ENCODE results near the gene DRAXIN.
A peak's percentile ranks its signal among the peaks of the same experiment; 100 is the strongest.

DRAXIN gene, protein sequence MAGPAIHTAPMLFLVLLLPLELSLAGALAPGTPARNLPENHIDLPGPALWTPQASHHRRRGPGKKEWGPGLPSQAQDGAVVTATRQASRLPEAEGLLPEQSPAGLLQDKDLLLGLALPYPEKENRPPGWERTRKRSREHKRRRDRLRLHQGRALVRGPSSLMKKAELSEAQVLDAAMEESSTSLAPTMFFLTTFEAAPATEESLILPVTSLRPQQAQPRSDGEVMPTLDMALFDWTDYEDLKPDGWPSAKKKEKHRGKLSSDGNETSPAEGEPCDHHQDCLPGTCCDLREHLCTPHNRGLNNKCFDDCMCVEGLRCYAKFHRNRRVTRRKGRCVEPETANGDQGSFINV

DNA sequence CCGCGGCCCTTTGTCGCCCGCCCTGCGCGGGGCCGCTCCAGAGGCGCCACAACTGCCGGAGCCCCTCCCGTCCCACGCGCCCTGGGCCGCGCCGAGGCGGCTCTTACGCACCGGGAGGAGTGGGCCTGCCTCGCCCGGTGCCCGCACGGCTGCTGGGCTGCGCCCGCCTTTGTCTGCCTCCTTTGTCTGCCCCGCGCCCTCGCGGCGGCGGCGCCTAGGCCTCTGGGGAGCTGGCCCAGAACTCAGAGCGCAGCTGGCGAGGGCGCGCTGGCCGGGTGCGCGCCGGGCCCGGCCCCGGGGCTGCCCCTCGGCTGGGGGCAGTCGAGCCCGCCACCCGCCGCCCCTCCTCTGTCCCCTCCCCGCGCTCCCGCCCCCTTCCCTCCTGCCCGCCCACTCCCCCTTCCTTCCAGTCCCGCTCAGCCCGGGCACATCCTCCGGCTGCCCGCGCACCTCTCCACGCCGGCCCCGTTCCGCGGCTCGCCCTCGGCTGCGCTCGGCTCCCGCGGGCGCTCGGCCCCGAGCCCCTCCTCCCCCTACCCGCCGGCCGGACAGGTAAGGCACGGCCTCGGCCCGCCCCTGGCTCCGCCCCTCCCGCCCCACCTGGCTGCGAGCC is at the start of gene DRAXIN:
Gene DRAXIN, plus strand, starts transcription at position 409 of the 613 bp plus-strand sequence. CDS start 14,549 bp downstream, outside the sequence.
- DNase-seq, result no peak

DNA sequence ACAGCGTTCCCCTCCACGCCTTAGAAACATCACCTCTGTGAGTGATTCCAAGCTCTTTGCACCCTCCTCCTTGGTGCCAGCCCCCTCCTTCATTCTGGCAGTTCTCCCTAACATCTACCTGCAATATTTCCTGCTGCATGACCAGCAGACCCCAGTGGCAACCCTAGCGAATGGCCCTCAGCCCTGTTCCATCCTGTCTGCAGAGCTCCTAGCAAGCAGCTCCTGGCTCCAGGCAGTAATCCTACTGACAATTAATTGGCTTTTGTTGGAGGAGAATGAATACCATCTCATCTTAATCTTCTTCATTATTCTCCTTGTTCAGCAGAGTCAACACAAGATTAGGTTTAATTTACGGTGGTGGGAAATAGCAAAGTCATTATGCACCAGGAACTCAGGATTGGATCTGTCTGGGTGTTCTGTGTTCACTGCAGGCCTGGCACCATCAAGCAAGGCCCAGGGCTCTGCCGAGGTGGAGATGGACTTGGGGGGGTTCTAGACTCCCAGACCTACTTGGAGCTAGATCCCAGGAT is 49.7 kb upstream of the DRAXIN start:
- DNase-seq, result no peak

DNA sequence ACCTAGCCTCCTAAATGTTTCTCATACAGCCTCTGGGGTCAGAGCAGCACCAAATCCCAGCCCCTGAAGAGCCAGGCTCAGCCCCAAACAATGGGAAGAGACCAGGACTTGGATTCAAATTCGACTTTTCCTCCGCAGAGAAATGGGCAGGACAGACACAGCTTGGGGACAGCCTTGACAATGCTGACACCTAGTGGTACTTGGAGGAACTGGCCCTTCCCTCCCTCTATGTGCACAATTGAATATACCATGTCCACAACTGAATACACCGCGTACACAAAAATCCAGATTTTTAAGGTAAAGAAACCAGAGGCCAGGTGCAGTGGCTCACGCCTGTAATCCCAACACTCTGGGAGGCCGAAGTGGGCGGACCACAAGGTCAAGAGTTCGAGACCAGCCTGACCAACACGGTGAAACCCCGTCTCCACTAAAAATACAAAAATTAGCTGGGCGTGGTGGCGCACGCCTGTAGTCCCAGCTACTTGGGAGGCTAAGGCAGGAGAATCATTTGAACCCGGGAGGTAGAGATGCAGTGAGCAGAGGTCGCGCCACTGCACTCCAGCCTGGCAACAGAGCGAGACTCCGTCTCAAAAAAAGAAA is 49.0 kb upstream of the DRAXIN start:
- peak; percentile 34 for DNase-seq

DNA sequence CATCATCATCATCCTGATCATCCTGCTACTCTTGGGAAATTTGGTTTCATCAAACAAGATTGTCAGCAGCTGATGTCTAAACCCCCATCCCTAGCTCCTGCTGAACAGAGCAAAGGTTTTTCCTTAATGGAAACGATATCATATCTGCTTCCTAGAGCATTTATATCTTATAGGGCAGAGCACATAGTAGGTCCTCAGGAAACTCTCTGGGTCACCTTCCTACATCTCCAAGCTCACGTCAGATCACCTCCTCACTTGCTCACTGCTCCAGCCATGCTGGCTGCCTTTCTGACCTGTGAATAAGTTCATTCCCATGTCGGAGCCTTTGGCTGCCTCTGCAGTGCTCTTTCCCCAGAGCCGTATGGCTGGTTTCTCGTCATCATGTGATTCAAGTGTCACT is 47.7 kb upstream of the DRAXIN start:
- no peak for DNase-seq

DNA sequence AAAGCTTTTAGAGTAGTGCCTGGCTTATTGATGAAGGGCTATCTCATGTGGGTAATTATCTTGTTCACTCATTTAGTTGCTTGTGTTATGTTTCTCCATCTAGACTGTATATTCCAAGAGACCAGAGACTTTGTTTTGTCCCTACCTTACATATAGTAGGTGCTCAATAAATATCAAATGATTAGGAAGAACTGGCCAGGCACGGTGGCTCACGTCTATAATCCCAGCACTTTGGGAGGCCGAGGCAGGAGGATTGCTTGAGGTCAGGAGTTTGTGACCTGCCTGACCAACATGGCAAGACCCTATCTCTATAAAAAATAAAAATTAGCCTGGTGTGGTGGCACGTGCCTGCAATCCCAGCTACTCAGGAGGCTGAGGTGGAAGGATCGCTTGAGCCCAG is 46.2 kb upstream of the DRAXIN start:
- DNase-seq, result no peak

DNA sequence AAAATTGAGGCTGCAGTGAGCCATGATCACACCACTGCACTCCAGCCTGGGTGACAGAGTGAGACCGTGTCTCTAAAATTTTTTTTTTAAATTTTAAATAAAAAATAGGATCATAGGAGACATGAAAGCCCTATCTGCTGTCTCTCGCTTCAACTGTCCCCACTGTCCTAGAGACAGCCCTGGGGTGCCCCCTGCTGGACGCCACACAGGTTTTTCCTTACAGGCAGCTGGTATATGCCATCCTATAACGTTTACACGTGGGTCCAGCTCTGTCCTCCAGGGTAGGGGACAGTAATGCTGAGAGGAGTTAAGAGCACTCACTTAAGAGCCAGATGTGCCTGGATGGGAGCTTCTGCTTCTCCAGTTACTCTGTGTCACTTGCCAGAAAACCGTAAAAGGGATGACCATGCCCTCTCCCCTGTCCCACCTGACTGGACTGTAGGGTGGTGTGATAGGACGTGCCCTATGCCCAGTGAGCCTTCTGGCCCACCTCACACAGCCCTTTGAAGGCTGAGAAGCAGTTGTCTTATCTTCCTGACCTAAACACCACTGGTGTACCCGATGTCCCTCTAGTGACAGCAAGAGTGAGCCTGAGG is 45.7 kb upstream of the DRAXIN start:
- peak; percentile 40 for DNase-seq

DNA sequence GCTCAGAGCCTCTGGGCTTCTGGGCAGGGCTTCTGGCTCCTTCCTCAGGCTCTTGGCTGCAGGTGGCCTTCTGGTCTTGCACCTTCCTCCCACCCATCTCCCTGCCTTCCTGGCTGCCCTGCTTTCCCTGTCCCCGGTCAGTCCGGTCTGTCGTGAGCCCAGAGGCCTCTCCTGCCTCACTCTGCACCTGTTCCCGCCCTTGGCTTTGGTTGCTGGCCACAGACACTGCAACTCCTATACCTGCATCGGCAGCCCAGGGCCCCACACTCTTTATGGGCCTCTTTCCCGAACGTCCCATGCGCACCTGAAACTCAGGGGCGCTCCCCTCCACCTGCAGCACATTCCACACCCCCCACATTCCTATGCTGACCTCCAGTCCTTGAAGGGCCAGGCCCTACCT is 45.2 kb upstream of the DRAXIN start:
- no peak for DNase-seq

DNA sequence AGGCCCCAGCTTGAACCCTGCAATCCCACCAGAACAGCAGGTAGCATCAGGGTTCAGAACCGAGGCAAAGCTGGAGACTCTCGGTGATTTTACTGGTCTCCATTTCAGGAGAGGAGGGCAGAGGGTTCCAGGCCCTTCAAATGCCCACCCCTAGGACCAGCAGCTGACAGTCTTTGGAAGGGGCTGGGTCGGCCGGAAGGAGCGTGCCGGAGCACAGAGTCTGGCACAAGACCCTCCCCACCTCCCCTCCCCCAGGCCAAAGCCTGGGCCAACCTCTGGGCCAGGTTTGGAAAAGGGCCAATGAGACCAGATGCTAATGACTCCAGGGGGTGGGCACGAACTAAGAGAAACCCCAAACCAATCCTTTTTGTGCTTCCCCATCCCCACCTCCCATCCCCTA is 44.2 kb upstream of the DRAXIN start:
- no peak for DNase-seq

DNA sequence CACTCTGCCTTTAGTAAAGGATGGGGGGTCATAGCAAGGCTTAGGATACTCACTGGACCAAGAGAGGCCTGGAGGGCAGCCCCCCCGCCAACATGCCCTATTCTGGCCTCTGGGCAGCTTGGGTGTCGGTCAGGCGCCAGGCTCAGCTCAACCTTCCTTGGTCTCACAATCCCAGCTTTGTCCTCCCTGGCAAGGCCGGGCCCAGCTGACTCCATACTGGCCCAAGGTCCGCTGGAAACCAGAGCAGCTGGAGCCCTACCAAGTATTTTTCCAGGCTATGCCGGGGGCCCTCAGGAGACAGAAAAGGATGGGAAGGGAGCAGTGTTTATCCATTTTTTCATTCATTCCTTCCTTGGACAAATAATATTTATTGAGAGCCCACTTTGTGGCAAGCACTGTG is 43.5 kb upstream of the DRAXIN start:
- no peak for DNase-seq

DNA sequence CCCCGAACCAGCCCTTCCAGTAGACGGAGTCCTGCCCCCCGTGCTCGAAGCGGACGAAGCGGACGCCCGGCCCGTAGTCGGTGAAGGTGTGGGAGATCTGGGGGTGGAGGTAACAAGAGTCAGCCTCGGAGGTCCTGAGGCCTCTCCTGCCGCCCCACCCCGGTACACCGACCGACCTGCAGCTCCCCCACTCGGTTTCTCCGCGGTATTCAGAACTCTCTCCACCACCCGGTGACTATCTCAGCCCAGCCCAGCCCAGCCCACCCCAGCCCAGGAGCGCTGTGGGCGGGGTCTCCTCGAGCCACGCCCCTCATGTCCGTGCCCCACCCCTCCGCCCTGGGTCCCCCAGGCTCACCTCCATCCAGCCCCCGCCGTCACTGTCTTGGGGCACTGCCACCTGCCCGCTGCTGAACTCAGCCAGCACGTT is 42.8 kb upstream of the DRAXIN start:
- DNase-seq, result no peak

DNA sequence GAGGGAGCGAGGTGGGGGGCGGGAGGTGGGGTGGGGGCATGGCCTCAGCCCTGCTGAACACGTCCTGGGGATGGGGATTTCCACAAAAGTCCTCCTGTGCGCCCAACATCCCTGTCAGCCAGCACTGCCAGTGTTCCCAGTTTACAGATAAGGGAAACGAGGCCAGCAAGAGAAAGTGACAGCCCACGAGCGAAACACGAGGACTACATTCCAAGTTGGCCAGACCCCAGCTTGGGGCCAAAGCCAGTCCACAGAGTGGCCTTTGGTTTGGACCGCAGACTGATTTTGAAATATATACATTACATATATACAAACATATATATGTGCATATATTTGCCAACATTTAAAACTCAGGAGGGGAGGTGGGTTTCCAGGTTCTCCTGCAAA is 42.3 kb upstream of the DRAXIN start:
- no peak for DNase-seq

DNA sequence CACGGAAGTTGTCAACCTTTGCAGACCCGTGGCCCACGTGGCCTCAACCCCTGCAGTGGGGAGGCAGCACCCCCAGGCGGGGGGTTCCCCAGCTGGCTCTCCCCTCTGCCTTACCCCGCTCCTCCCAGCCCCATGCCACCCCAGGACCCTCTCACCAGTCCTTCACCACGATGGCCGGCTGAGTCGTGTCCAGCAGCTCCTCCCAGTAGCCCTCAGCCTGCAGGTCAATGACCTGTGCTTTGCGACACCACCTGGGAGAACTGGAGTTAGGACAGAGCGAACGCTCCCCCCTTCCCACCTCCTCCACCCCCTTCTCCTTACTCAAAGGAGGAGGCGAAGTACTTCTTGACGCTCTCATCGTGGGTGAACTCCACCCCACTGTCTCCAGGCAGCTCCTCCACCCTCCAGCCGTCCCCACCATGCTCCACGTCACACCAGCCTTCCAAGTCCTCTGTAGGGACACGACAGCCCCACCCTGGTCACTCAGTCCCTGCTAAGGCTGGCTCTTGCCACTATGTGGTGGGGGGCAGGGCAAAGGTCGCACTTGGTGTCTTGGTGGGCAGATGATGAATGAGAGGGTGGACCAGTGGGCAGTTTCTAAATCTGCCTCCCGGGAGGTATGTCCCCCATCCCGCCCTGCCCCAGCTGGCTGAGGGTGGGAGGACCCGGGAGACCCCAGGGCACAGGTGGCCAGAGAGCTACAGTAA is 41.7 kb upstream of the DRAXIN start:
- no peak for DNase-seq

DNA sequence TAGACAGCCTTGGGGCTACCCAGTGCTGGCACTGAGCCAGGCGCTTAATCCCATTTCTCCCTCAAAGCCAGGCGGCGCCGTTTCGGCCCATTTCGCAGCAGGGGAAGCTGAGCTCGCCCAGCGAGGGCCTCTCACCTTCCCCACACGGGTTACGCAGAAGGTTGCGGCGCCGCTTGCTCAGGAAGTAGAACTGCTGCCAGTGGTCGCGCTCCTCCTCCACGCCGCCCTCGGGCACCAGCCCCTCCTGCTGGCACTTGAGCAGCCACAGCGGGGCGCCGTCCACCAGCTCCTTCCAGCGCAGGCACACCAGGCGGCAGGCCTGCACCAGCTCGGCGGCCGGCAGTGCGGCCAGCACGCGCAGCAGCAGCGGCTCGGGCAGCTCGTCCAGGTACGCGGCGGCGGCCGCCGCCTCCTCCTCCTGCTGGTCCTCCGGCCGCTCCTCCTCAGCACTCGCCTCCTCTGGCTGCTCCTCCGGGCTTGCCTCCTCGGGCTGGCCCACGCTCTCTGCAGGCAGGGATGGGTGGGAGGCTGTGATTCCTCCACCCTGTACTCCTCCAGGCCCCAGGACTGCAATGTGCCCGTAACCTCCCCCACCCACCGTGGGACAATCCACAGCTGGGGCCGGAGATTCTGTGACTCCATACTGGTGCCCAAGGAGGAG is 41.0 kb upstream of the DRAXIN start:
- DNase-seq, result peak; percentile 27

DNA sequence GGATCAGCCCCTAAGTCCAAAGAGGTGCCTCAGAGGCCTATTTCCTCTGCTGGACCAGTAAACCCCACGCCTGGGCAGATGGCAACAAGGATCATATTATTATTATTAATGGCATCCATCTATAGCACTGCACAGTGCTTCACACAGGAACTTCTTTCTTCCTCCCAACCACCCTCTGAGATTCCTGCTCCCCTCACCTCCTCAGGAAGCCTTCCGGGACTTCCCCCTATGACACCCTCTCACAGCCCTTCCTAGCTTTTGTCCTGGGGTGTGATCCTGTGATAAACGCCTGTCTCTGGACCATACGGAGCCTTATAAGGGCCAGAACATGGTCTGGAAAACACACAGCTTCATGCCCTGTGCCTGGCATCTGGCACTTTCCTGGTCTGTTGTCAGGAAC is 40.5 kb upstream of the DRAXIN start:
- DNase-seq, result no peak

DNA sequence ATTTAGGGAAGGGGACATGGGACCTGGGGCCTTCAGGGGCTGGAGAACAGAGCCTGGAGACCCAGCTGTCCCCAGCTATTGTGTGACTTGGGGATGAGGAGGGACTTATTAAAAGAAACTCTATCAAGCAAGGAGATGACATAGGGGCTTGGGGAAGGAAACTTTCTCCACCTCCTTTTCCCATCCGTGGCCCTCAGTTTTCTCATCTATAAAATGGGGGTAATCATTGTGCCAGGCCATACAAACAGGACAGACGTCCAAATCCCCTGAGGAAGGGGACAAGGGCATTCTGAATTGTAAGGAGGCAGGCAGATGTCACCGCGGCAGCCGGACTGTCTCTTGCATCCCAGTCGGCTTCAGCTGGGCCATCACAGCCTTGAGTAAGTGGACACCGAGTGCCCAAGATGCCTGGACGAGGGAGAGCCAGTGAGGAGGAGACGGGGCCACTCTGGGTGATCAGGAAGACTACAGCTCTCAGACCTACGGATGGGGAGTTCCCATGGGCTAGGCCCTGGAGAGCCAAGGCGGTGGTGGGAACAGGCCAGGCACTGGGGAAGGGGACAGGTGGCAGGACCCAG is 39.2 kb upstream of the DRAXIN start:
- no peak for DNase-seq

DNA sequence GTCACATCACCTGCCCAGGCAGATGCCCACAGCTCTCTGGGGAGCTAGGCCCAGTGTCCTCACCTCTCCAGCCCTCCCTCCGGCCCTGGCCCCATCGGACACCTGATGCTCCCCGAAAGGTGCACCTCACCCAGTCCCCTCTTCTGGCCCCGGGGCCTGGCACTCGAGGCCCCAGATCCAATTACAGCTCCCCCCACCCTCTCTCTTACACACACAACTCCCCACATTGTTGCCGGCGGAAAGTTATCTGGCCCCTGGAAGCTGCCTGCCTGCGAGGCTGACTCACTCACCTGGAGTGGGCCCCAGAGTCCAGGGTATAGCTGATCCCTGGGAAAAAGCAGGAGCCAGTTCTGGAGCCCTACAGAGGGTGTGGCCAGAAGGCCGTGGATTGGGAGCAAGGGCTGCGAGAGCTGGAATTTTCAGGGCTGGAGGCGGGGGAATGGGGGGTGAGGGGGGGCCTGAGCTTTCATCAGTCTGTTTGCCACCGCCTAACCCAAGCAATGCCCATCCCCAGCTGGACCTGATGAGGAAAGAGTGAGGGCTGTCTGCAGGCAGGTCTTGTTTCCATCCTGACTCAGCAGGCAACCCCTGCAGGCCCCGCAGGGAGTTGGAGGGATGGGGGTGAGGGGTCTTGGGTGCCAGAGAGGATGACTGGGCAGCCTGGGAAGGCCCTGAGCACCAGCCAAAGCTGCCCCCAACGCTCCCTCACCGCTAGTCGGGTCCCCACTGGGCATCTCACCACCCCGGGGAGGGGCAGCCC is 38.2 kb upstream of the DRAXIN start:
- DNase-seq, result no peak

DNA sequence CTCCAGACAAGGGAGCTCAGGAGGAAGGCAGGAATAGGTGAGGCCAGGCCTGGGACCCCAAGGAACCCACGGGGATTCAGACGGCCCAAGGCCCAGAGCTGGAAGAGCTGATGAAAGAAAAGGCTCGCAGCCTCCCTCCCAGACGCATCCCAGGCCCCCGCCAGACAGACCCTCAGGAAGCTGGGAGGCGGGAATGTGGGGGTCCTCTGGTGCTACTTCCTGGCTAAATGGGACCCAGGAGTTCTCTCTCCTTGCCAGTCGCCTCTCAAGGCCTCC is 37.7 kb upstream of the DRAXIN start:
- DNase-seq, result no peak

DNA sequence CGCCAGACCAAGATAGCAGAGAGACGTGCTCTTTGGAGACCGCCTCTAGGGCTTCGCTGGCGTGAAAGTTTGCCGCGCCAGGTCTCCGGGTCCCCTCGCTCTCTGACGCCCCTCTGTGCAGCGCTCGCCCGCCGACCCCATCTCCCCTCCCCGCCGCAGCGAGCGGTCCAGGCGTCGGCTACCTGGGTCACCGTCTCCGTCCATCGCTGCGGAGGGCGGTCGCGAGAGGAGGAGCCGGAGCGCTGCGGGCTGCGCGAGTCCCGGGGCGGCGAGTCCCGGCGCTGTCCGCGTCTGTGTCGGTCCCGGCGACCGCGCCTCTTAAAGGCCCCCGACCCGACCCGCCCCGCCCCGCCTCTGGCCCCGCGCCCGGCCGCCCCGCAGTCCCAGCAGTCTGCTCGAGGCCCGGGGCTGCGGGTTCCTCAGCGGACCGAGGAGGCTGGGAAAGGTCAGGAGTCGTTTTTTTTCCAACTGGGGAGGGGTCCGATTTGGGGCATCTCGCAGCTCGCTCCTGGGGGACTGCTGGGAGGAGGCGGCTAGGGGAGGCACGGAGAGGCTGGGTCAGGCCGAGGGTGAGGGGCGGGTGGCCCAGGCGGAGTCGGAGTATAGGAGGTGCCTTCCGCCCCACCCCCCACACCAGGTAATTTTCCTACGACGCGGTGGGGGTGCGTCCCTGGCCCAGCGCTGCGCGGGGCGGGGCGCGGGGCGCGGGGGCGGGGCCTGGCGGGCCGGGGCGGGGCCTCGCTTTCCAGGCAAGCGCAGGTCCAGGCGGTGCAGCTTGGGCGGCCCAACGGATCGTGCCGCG is 37.2 kb upstream of the DRAXIN start, which contains the start of the genes FBXO2 and FBXO44:
Gene FBXO2, minus strand, starts transcription at position 293 of the 802 bp plus-strand sequence. Its CDS starts 89 bp downstream, at position 204.
Gene FBXO44, plus strand, starts transcription at position 741 of the 802 bp plus-strand sequence. CDS start 959 bp downstream, outside the sequence.
- no peak for DNase-seq

DNA sequence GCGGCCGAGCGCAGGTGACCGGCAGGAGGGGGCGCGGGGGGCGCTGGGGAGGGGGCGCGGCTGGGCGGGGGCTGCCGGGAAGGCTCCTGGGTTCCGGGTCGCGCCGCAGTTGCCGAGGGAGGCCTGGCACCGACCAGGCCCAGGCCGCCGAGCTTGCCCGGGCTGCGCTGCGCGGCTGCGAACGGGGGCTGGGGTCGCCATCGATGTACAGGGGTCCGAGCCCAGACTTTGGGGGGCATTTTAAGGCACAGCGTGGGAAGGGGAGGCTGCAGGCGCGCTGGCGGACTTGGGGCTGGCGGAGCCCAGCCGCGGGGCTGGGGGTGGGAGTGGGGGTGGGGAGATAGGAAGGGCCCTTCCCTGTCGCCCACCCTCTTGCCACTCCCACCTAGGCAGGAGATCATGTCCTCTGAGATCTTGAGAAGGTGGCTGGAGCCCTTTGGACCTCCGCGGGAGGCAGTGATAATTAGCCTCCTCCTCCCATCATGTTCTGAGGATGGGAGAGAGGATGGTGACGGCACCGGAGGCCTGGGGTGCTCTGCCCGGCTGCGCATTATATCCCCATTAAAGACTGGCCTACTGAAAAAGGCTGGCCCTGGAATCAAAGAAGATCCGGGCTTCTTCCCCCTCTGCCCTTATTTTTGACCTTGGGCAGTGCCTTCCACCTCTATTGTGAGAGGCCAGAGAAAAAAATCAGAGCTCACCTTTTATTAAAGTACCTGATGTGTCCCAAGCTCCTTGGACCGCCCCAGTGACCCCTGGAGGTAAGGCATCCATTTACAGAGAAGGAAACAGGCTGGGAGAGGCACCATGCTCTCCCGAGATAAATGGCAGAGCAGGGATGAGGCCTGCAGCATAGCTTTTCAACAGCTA is 36.3 kb upstream of the DRAXIN start:
- DNase-seq, result no peak
